ENCODE measurements around the gene INCA1.

Gene INCA1

GRCh38 chr17:4980644-4981216 lies 16.6 kb downstream of the INCA1 start:
- no peak overlapping the region for H3K4me3 ChIP-seq (ENCODE audit: low read length)
- DNase-seq (ENCODE audit: low read depth) = peak; percentile 57
- TF ChIP-seq CTCF (IDR thresholded peaks at IDR 0.05; ENCODE audit: insufficient read depth, low read depth, low read length, missing control alignments) = peak; percentile 73

- no peak for TF ChIP-seq CTCF (IDR thresholded peaks at IDR 0.05; ENCODE audit: insufficient read depth, low read depth, low read length, missing control alignments)
- no peak overlapping the region for H3K4me3 ChIP-seq (ENCODE audit: low read length)
- no peak for DNase-seq (ENCODE audit: low read depth)
These were observed 18.6 kb downstream of the INCA1 start for GRCh38 chr17:4978726-4979125.

DNA sequence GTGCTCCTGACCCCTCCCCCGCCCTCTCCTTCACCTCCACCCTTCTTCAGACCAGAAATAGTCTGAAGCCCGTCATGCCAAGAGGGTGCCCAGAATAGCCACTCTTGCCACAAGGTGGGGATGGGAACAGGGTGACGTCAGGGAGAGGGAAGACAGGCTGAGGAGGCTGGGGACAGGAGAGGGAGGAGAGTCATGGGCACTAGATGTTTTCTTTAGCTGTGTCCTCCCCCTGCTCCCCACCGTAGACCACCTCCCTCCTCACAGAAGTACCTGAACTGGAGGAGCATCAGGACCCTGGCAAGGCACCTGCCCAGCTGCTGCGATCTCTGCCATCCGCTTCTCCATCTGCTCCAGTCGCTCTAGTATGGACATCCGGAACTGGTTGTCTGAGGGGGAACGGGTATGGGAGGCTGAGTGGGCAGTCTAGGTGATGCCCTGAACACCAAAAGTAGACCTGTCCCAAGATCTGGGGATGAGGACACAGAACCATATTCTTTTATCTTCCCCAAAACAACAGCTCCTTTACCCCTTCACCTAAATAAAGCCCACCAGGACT lies 23.1 kb downstream of the INCA1 start:
- no peak for TF ChIP-seq CTCF (IDR thresholded peaks at IDR 0.05; ENCODE audit: insufficient read depth, low read depth, low read length, missing control alignments)
- no peak for DNase-seq (ENCODE audit: low read depth)
- H3K4me3 ChIP-seq (ENCODE audit: low read length) = no peak overlapping the region

- DNase-seq (ENCODE audit: low read depth) = no peak
- TF ChIP-seq CTCF (IDR thresholded peaks at IDR 0.05; ENCODE audit: insufficient read depth, low read depth, low read length, missing control alignments) = no peak
- H3K4me3 ChIP-seq (ENCODE audit: low read length) = no peak overlapping the region
These were observed 23.8 kb downstream of the INCA1 start for GRCh38 chr17:4973256-4974114.

DNA sequence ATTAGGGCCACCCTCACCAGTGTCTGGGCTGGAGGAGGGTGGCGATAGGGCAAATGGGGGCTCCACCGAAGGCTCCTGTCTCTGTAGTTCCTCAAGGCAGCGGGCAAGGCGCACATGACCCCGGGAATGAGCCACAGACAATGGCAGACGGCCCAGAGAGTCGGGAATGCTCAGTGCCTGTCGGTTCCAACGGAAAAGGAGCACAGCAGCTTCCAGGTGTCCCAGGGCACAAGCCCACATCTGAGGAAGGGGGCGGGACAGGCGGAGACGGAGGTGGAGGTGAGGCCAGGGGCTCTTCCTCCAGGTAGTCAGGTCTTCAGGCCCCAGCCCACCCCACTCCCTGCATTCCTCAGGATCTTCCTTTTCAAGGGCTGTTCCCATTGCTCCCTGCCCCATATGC lies 24.6 kb downstream of the INCA1 start:
- no peak for DNase-seq (ENCODE audit: low read depth)
- TF ChIP-seq CTCF (IDR thresholded peaks at IDR 0.05; ENCODE audit: insufficient read depth, low read depth, low read length, missing control alignments) = no peak
- H3K4me3 ChIP-seq (ENCODE audit: low read length) = no peak overlapping the region

- no peak for DNase-seq (ENCODE audit: low read depth)
- no peak for TF ChIP-seq CTCF (IDR thresholded peaks at IDR 0.05; ENCODE audit: insufficient read depth, low read depth, low read length, missing control alignments)
- H3K4me3 ChIP-seq (ENCODE audit: low read length) = no peak overlapping the region
These were observed 25.0 kb downstream of the INCA1 start for GRCh38 chr17:4972322-4972721.
